NCI-H2107 (cell line): Measurements from ENCODE around the gene DCP2.

Experiments
- DNase-seq: peaks from one replicate; lab custom pipeline; 2025; lab: John Stamatoyannopoulos, UW

DCP2 gene

DNA sequence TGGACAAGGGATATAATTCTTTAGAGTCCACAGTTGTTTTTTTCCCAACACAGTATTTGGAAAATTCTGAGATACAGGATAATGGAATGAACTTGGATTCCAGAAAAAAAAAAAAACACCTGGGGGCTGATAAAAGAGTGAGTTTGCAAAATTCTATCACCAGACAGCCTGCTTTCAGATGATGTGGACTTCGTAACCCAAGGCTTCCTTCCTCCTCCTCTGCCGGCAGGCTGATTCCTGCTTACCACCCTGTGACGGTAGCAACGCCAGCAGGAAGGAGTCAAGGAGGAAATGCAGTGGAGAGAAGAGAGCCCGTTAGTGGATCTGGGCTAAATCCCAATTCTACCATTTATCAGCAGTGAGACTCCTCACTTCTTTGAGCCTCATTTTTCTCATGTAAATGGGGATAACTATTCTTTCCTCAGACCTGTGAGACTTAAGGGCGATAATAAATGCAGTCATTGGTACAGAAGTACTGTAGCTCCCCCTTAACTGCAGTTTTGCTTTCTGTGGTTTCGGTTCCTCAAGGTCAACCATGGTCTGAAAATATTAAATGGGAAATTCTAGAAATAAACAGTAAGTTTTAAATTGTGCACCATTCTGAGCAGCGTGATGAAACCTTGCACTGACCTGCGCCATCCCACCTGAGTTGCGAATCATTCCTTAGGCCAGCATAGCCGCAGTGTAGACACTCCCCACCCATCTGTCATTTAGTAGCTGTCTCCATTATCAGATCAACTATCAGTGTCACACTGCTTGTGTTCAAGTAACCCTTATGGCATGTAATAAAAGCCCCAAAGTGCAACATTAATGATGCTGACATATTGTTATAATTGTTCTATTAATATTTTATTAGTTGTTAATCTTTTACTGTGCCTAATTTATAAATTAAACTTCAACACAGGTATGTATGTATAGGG, 71.4 kb downstream of the DCP2 start:
- no peak for DNase-seq

DNA sequence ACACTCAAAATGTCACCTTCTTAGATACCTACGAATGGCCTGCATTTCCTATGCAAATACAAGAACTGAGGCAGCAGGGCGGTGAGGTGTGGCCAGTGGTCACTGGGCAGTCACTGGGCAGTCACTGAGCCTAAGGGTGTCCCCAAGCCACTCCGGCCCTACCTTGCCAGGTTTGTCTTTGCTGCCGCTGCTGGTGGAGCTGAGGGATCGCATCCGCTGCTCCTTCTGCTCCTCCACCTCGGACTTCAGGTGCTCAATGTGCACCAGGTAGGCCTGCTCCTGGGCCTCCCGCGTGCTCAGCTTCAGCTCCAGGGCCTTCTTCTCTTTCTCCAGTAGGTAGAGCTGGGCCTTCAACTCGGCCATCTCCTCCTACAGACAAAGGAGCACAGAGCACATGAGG, 72.3 kb downstream of the DCP2 start:
- DNase-seq: no peak

DNA sequence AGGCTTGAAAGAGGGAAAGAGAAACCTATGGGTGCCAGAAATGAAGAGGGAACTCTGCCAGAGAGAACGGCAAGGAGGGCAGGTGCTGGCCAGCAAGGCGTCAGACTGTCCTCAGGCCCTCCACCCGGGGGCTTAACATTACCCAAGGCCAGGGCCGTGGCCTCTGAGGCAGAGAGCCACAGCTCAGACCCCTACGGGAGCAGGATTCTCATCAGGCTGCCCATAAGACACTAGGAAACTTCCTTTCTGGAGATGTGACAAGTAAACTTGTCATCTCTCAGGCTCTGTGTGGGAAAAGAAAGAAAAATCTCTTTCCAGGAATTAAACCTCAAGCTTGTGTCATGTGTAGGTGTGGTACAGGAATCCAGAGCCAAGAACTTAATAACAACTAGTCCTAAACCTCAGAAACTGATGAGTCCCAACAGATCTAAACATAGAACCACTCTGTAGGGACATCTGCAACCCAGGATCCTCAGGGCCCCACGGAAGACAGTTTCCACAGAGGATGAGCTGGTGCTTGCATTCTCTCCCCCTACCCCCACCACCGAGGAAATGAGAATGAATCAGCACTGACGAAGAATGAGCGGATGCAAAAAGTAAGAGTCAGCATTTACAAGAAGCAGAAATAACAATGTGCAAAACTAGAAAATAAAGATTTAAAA, 74.3 kb downstream of the DCP2 start:
- DNase-seq: no peak

DNA sequence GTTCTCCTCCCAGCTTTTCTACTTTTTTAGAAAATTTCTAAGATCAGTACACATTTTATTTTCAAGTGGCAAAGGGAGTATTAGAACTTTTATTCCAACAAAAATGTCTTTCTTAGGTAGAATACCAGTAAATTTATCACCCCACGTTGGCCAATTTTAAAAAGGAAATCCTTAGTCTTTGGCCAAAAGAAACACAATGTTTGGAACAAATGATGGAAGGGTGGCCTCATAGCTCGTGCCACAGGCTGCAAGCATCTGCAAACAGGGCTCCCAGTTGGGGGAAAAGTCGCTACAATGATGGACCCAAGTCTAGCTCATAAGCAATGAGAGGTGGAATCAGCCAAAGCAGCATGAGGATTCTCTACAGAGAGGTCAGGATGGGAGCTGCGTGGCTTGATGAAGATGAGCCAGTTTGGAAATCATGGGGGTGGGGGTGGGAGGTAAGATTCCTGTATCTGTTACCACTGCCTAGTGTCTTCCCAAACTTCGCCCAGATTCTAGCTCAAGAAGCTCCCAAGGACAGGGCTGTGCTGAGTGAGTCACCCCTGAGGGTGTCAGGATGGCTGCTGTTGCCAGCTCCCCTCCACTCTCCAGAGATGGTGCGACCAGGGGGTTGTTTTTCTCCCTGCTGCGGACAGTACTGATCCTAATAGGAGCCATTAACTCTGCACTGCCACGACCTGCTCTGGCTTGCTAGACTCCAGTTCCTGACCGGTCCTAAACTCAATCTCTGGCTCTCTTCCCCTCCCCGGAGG, 75.6 kb downstream of the DCP2 start:
- DNase-seq: no peak

DNA sequence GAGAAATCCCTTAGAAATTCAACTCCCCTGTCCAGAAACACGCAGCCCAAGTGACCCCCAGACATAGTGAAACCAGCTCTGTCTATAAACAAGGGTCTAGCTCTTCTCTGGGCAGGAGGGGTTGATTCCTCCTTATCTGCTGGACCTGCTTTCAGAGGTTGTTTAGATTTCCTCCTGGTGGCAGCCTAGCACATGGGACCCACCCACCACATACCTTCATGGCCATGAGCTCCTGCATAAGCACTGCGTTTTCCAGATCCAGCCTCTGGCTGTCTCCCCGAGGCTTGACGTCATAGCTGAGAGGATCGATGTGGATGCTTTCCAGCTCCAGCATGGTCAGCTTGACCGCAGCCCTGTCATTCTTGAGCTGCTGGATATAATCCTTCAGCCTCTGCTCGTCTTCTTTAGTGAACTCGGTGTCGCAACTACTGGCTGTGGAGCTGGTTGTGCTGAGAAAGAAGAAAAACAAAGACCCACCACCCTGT, 77.0 kb downstream of the DCP2 start:
- DNase-seq: no peak

DNA sequence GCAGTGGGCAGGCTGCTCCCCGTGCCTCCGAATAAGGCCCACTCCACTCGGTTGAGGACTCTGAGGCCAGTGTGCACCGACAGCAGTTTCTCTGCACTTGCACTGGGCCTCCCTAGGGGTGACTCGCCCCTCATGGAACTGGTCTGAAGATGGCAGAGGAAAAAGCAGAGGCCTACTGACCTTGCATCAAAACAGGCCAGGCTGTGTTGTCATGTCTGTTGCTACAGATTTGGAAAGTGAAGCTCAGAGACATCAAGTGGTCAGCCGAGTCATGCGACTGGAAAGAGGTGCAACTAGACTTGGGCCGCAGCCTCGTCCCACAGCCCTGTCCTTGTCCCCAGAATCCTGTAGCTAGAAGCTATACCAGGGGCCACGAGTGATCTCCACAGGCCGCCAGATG, 78.3 kb downstream of the DCP2 start:
- DNase-seq: no peak

DNA sequence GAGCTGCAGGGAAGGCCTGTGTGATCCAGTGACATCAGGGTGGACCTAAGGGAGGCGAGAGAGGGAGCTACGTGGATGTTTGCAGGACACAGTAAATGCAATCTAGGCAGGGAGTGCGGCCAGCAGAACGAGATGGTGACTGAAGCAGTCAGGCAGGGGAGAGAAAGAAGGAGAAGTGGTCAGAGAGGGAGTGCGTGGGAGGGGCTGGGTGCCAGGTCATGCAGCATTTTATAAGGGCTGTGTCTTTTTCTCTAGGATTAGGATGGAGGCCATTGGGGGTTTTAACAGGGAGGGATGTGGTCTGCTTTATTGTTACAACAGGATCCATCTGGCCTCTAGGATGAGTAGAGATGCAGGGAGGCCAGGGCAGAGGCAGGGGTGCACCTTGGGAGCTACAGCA, 80.4 kb downstream of the DCP2 start:
- DNase-seq: no peak

DNA sequence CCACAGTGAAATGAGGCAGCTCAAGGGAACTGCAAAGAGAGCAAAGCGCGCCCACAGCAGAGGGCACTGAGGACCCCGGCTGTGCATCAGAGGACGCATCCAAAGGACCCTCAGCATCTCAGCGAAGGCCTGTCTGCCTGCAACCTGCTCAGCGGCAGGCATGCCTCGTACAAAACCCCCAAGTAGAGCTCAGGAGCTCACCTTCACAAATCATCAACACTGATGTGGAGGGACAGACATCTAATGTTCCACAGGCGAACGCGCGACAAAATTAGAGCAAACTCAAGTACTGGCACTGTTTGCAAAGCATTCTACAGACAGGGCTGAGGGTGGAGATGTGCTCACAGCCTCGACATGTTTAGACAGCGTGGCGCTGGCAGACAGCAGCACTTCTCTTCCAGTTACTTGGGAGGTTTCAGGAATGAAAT, 81.0 kb downstream of the DCP2 start:
- no peak for DNase-seq

DNA sequence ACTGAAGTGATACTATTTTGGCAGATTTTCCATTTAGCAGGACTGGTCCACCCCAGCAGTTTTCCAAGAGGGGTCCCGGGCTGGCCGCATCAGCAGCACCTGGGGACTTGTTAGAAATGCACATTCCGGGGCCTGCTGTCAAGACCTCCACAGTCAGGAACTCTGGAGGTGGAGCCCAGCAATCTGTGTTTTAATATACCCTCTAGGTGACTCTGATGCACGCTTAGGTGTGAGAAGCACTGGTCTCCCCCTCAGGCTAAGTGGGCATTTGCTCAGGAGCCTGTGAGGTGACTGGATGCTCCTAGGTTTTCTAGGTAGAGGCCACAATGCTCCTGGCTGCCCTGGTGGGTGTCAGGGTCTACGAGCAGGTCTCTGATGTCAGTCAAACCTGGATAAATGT, 81.7 kb downstream of the DCP2 start:
- DNase-seq: no peak

DNA sequence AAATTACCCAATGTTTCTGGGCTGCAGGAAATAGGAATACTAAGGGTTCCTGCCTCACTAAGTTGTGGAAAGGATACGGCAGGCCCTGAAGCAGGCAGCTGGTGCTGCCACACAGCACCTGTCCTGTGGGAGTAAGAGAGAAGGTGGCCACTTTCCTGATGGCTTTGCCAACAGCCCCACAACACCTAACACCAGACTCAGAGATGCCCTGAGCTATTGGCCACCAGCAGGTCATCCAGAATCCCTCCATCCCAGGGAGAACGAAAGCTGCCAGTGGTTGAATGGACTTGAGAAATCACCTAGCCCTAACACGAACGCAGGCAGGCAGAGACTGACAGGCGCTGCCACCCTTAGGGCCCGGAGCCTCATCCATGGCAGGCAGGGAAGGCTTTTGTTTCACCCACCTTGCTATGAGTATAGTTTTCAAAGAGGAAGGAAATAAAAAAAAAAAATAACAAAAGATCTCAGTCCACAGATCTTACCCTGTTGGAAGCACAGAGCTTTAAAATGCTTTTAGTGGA, 82.2 kb downstream of the DCP2 start:
- DNase-seq: no peak

DNA sequence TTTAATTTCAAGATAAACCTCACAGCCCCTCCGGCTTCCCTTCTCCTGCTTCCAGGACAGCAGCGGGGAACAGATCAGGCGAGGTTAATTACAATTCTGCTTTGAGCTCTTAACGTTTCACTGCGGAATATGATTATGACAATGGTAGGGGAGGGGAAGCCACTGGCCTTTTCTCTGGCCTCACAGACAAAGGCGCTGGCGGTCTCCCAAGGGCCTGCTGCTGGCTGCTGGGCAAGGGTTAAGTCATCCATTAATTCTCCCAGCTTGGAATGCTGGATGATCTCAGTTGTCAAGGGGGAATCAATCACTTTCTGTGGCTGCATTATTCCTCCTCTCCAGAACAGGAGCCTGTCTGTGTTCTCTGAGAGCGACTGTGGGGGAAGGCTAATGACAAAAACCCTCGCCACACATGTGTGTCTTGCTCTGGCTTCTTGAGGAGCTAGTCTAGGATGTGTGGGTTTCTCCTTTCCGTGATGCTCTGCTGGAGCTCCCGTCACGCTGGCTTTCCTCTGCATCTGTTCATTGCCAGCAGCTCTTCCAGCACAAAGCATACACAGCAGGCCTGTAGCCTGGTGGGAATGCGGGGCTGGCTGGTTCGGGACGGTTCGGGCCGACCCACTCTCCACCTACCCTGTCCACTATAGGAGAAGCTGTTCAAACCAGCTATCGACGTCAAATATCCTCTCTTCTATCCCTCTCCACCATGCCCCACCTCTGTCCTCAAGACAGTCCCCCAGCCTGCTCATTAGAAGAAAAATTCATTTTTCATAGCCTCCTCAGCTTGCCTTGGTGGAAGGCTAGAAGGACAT, 82.8 kb downstream of the DCP2 start:
- no peak for DNase-seq

DNA sequence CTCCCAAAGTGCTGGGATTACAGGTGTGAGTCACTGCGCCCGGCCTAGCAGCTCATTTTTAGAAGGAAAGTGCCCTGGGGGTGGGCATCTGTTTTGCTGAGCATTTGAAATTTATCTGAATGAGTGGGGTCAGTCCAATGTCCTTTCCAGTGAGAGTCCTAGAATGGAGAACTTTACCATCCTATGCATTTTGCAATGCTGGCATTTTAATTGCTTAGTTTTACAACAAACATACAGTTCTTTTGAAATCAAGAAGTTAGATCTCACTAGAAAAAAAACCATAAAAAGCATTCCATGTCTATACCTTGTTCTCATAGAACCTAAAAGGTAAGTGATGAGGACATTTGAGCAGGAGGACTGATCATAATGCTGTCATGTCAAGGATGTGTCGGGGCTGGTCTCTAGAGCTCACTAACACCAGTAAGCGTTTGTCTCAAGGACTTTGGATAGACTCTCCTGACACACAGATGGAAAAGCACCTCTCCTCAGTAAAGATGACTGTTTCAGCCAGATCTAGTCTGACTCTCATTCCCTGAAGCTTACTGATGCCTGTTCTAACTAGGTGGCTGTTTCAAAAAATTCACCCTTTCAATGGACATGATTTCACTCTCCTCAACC, 83.9 kb downstream of the DCP2 start:
- DNase-seq: no peak

DNA sequence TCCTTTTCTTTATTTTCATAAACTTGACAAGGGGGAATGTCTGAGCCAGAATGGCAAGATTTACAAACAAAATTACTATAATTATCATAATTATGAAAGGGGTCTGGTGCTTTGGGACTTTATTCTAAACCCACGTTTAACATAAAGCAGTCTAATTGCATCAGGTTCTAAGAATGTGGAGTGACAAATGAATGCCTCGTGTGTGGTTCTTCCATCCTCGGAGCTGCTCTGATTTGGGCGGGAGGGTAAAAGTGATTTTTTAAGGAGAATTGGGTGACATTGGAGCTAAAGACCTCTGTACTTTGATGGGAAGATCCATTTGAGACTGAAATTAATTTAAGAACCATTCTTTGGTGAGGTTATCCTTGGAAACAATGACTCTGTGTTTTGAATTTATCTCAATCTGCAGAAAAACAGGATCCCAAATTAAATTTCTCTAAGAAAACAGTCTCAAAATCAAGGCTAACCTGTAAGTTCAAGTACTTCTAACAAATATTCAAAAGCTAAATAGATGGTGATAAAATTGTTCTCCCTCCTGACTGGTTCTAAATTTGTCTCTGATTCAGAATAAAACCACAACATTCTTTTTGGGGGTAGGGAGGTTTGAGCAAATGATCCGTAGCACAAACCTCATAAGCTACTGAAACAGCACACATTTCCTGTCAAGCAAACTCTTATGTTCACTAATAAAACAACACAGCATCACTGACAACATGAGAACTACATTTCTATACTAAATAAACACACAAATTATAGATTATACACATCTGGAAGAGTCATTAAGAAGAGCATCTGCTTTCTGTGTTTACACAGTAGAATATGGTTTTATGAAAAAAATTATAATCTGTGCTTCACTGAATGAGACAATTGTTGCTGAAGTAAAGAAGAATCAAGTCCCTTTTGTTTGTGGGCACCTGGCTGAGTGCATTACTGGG, 85.5 kb downstream of the DCP2 start:
- DNase-seq: no peak

DNA sequence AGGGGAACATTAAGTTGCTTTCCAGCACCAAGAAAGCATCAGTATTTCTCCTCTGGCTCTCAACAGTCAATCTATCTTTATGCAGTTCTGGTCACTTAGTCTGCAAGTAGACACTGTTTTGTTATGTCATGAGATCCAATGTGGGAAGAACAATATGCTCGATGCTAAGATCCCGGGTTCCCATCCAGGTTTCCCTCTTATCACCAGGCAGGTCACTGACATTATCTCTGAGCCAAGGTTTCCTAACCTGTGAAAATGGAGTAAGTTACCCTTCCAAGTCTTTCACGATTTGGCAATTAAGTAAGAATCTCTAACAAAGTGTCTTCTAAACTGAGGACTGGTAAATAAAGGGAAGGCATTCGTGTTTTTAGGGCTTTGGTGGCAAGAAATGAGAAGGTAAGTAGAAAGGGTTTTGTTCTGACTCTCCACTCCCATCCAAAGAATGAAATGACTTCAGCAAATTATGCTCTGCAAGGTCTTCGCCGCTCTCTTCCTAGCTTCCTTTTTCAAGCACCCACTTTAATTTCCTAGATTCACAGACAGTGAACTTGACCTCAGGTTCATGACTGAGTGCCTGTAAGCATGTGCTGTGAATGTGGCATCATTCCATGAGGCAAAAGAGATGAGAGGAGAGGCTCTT, 86.4 kb downstream of the DCP2 start:
- no peak for DNase-seq

DNA sequence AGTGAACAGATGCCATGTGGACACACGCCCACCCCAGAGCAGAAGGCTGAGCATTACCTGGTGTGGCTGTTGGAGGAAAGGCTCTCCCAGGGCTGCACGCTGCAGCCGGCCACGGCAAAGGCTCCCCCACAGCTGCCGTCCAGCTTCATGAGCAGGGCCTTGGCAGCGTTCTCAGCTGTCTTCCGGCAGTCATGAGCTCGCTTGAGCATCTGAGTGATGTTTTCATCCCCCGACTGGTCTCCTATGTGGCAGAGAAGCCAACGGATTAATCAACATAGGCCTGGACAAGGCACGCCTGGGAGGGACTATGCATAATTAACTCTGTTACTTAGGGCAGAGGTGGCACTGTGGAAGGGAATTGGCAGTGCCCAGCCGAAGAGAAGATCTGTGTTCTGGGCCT, 87.3 kb downstream of the DCP2 start:
- no peak for DNase-seq

DNA sequence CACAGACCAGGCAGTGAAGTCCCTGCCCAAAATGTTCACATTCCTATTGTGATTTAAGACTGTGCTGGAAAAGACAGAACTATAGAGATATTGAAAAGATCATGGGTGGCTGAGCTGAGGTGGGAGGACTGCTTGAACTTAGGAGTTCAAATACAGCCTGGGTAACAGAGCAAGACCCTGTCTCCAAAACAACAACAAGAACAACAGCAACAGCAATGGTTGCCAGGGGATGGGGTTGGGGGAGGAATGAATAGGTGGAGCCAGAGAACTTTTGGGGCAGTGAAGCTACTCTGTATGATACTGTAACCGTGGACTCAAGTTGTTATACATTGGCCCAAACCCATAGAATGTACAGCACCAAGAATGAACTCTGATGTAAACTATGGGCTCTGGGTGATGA, 88.2 kb downstream of the DCP2 start:
- DNase-seq: no peak

DNA sequence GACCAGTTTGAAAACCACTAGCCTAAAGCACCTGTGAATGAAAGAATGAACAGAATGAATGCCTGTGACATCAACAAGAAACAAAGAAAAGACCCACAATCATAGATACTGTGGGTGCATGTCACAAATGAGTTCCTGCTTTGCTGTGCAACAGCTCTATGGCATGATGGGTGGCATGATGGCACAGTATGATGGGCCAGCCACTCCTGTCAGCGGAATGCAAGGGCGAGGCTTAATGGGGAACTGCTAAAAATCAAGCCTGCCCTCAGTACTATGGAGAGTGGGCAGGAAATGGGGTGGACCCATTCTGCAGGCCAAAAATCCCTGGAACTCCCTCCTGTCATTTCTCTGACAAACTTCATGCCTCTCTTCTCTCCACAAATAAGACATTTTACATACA, 89.0 kb downstream of the DCP2 start:
- DNase-seq: no peak

DNA sequence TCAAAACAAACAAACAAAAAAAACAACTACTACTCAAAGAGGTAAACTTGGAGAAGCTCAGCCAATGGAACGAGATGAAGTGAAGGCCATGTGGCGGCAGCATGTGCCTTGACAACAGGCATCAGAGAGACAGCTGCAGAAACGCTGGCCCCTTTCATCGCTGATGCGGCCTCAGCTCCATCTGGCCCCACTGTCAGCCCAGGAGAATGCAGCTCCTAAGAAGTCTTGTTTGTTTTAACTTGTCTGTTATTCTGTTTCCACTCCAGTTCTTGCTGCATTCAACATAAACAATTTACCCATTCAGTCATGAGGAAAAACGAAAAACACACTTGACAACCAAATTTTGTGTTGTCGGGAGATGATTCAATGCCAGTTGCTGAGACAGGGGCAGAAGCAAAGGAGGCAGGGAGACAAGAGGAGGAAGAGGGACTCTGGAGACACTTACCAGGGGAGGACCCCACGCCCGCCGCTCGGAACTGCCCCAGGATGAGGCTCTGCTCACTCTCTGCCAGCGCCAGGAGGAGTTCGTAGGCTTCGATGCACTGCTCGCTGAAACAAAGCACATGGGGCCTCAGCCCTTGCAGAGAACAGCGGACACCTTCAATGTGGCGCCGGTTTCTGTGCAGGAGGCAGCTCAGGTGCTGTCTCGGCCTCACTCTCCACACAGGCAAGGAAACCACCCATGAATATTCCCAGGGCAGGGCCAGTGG, 91.2 kb downstream of the DCP2 start:
- no peak for DNase-seq

DNA sequence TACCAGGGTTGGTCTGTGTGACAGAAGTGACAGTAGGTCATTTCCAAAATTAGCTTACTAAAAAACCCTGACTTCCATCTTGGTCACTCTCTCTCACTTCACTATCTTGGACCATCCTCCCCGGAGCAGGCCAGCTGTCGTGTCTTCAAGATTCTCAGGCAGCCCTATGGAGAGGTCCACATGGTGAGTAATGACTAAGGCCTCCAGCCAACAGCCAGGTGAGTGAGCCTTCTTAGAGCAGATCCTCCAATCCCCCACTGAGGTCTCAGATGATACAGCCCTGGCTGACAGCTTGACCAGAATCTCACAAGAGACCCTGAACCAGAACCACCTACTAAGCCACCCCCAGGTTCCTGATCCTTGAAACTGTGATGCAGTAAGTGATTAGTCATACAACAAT, 92.0 kb downstream of the DCP2 start:
- DNase-seq: no peak
